Measurements from ENCODE around the gene PSMA5.

GRCh38 chr1:109350182-109350581 is 76.1 kb downstream of the PSMA5 start:
- no peak for TF ChIP-seq CTCF (IDR thresholded peaks at IDR 0.05)
- no peak for TF ChIP-seq POLR2A (IDR thresholded peaks at IDR 0.05)

Measured in Peyer's patch (tissue), 4 donors.